HL-60 (cell line): ENCODE measurements around the gene NRXN3.

Experiments used
- DNase-seq, 2 experiments: peaks; one replicate each; pipeline ENCODE4 v3.0.0-alpha.2; 2010 to 2020; ENCODE audit warnings: low read depth in 1 of 2, low spot score in 1 of 2
- H3K27ac ChIP-seq: fragments of 250-450 bp; sonication (Bioruptor Pico); replicated peaks from 2 replicates; pipeline ENCODE4 v1.5.1; 2020; ENCODE audit warnings: mild to moderate bottlenecking, moderate library complexity
- H3K27me3 ChIP-seq: fragments of 250-450 bp; sonication (Bioruptor Pico); 2 replicates; pipeline ENCODE4 v1.5.1; 2021; ENCODE audit warnings: mild to moderate bottlenecking, moderate library complexity; ENCODE audit not compliant: insufficient read depth, poor library complexity, severe bottlenecking
- H3K4me3 ChIP-seq: replicated peaks from 2 replicates; pipeline ENCODE4 v1.5.1; 2011; ENCODE audit warnings: mild to moderate bottlenecking, control low read depth, low read length; ENCODE audit not compliant: insufficient read depth
- GABPA ChIP-seq: IDR thresholded peaks from 2 replicates; pipeline ENCODE4 v1.6.1; 2012; ENCODE audit warnings: low read depth
- POLR2AphosphoS5 ChIP-seq: IDR thresholded peaks from 2 replicates; pipeline ENCODE4 v1.6.1; 2012; ENCODE audit warnings: low read depth
- SPI1 ChIP-seq: IDR thresholded peaks from 2 replicates; pipeline ENCODE4 v1.6.1; 2012; ENCODE audit warnings: low read depth, mild to moderate bottlenecking, borderline replicate concordance
- TF ChIP-seq, protein P1 (sequence below): IDR thresholded peaks from one replicate; pipeline ENCODE4 v1.5.1; 2011; ENCODE audit warnings: low read length, control low read depth, inconsistent platforms; ENCODE audit not compliant: insufficient read depth
- TF ChIP-seq, protein P2 (sequence below): IDR thresholded peaks from 2 replicates; pipeline ENCODE4 v1.6.1; 2012; ENCODE audit warnings: low read depth; ENCODE audit not compliant: insufficient replicate concordance

The NRXN3 gene

DNA sequence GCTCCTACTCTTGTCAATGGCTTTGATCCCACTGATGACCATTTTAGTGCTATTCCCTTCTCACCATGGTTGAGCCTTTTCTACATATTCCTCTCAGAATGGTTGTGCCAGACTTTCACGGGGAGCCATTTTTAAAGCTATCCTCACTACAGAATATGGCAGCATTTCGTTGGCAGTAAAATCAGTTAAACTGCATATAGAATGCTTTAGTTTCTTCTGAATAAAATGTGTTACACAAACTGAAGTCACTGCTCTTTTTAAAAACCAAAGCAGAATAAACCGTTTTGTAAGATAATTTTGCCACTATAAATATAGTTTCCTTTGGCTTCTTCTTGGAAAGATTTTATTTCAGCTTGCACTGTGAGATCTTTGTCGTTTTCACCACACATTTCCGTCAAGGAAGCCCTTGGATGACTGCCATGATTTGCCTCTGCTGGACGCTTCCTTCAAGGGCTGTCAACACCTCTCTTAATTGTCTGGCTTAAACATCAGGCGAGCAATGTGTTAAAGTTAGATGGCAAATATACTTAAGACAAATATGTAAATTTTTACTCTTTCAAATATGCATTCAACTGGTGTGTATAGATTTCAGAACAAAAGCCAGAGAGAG is 1416.9 kb downstream of the NRXN3 start:
- Histone ChIP-seq H3K4me3 (no peak overlapping the region), H3K27ac (no peak overlapping the region), H3K27me3 (no peaks in the 10 kb centered on the region)
- DNase-seq = no peak
- TF ChIP-seq POLR2AphosphoS5 (no peak), GABPA (no peak), SPI1 (no peak)
- TF ChIP-seq, protein P1, sequence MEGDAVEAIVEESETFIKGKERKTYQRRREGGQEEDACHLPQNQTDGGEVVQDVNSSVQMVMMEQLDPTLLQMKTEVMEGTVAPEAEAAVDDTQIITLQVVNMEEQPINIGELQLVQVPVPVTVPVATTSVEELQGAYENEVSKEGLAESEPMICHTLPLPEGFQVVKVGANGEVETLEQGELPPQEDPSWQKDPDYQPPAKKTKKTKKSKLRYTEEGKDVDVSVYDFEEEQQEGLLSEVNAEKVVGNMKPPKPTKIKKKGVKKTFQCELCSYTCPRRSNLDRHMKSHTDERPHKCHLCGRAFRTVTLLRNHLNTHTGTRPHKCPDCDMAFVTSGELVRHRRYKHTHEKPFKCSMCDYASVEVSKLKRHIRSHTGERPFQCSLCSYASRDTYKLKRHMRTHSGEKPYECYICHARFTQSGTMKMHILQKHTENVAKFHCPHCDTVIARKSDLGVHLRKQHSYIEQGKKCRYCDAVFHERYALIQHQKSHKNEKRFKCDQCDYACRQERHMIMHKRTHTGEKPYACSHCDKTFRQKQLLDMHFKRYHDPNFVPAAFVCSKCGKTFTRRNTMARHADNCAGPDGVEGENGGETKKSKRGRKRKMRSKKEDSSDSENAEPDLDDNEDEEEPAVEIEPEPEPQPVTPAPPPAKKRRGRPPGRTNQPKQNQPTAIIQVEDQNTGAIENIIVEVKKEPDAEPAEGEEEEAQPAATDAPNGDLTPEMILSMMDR = no peak
- TF ChIP-seq, protein P2, sequence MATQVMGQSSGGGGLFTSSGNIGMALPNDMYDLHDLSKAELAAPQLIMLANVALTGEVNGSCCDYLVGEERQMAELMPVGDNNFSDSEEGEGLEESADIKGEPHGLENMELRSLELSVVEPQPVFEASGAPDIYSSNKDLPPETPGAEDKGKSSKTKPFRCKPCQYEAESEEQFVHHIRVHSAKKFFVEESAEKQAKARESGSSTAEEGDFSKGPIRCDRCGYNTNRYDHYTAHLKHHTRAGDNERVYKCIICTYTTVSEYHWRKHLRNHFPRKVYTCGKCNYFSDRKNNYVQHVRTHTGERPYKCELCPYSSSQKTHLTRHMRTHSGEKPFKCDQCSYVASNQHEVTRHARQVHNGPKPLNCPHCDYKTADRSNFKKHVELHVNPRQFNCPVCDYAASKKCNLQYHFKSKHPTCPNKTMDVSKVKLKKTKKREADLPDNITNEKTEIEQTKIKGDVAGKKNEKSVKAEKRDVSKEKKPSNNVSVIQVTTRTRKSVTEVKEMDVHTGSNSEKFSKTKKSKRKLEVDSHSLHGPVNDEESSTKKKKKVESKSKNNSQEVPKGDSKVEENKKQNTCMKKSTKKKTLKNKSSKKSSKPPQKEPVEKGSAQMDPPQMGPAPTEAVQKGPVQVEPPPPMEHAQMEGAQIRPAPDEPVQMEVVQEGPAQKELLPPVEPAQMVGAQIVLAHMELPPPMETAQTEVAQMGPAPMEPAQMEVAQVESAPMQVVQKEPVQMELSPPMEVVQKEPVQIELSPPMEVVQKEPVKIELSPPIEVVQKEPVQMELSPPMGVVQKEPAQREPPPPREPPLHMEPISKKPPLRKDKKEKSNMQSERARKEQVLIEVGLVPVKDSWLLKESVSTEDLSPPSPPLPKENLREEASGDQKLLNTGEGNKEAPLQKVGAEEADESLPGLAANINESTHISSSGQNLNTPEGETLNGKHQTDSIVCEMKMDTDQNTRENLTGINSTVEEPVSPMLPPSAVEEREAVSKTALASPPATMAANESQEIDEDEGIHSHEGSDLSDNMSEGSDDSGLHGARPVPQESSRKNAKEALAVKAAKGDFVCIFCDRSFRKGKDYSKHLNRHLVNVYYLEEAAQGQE = no peak

DNA sequence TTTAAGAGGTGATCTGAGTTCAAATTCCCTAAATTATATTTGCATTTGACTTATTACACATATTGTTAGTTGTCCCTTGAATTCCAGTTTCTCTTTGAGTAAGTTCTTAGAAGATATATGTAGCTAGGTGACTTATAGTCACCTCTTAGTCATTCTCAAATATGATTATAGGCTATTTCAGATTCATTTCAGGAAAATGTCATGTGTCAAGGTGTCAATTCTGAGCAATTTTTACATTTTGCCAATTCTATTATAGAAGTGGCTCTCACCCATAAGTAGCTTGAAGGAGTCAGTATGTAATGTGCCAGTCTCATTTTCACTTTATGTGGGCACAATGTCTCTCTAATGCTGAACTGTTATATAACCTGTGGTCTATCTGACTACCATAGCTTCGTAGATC is 1417.7 kb downstream of the NRXN3 start:
- Histone ChIP-seq H3K27ac (no peak overlapping the region), H3K4me3 (no peak overlapping the region)

DNA sequence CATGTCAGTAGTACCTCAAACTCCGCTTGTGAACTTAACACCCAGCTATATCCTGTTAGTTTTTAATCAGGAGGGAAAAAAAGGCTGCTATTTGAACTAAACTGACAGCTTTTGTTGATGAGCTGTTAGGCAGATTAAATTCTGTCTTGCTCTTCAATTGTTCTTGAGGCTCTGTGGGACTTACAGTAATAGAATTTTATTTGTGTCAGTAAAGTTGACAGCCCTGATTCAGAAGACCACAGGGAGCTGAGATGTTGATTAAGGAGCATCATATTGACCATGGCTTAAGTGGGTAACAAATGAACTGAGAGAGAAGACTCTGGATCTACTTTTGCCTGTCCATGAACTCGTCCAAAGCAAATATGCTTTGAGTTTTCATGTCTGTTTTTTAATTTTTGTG is 1418.2 kb downstream of the NRXN3 start:
- Histone ChIP-seq H3K27me3 (no peaks in the 10 kb centered on the region), H3K27ac (no peak overlapping the region), H3K4me3 (no peak overlapping the region)
- no peak for DNase-seq
- TF ChIP-seq POLR2AphosphoS5 (no peak), GABPA (no peak), SPI1 (no peak)
- TF ChIP-seq, protein P1 = no peak
- TF ChIP-seq, protein P2 = no peak

More for the DNA sequence above, 1417.7 kb downstream of the NRXN3 start:
- H3K27me3 ChIP-seq = no peaks in the 10 kb centered on the region
- no peak for DNase-seq
- TF ChIP-seq SPI1 = no peak
- TF ChIP-seq, protein P1 = no peak
- no peak for TF ChIP-seq GABPA
- TF ChIP-seq, protein P2 = no peak
- no peak for TF ChIP-seq POLR2AphosphoS5
